ENCODE data around the gene MESD. TPM values are rescaled to one million over a fixed set of nuclear protein-coding genes. Genes with fewer than 3 reads are reported as not detected.

The MESD gene
- total RNA-seq, 1 experiment from 2014 or later: 47.3 TPM

DNA sequence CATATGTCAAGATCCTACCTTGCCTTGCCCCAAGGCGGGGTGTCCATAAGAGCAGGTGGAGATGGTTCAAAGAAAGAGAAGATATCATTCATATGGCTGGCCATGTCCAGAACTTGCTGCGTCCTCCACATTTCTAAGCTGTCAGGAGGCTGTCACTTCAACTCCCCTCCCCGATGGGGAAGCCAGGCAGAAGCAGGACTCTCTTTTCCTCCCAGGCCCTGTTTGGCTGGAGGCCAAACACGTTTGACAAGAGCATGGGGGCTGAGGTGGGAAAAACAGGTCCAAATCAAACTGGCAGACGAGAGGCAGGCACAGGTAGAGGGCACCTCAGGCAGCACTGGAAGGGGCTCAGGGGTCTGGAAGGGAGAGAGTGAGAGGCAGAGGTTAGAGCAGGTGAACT, 37.7 kb downstream of the MESD start:
- CTCF ChIA-PET: no interaction called here

DNA sequence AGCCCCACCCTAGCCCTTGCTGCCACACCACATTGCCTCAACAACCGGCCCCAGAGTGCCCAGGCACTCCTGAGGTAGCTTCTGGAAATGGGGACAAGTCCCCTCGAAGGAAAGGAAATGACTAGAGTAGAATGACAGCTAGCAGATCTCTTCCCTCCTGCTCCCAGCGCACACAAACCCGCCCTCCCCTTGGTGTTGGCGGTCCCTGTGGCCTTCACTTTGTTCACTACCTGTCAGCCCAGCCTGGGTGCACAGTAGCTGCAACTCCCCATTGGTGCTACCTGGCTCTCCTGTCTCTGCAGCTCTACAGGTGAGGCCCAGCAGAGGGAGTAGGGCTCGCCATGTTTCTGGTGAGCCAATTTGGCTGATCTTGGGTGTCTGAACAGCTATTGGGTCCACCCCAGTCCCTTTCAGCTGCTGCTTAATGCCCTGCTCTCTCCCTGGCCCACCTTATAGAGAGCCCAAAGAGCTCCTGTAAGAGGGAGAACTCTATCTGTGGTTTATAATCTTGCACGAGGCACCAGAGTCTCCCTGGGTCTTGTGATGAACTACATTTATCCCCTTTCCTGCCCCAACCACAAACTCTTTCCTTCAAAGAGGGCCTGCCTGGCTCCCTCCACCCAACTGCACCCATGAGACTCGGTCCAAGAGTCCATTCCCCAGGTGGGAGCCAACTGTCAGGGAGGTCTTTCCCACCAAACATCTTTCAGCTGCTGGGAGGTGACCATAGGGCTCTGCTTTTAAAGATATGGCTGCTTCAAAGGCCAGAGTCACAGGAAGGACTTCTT, 39.1 kb downstream of the MESD start:
- Mint-ChIP-seq H3K27ac (ENCODE audit: unreplicated experiment) (no peak overlapping the region), H3K27me3 (ENCODE audit: unreplicated experiment) (no peaks in the 10 kb centered on the region), H3K36me3 (ENCODE audit: insufficient read depth, unreplicated experiment) (peaks cover 10% of the 10 kb centered on the region), H3K4me1 (ENCODE audit: low read depth, unreplicated experiment) (peaks cover 20% of the 10 kb centered on the region), H3K9me3 (ENCODE audit: low read depth, unreplicated experiment) (no peaks in the 10 kb centered on the region), H3K4me3 (ENCODE audit: low read depth, unreplicated experiment) (no peak overlapping the region)
- CTCF ChIA-PET: no interaction called here
- intact Hi-C loops (cut with micrococcal nuclease; ENCODE audit: unreplicated experiment): no loop called here
- TF ChIP-seq, protein P1, sequence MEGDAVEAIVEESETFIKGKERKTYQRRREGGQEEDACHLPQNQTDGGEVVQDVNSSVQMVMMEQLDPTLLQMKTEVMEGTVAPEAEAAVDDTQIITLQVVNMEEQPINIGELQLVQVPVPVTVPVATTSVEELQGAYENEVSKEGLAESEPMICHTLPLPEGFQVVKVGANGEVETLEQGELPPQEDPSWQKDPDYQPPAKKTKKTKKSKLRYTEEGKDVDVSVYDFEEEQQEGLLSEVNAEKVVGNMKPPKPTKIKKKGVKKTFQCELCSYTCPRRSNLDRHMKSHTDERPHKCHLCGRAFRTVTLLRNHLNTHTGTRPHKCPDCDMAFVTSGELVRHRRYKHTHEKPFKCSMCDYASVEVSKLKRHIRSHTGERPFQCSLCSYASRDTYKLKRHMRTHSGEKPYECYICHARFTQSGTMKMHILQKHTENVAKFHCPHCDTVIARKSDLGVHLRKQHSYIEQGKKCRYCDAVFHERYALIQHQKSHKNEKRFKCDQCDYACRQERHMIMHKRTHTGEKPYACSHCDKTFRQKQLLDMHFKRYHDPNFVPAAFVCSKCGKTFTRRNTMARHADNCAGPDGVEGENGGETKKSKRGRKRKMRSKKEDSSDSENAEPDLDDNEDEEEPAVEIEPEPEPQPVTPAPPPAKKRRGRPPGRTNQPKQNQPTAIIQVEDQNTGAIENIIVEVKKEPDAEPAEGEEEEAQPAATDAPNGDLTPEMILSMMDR (IDR thresholded peaks at IDR 0.05; ENCODE audit: unreplicated experiment): no peak
- no TSS peak for BruUV-seq (replicated peaks)
- DNase-seq: no peak

More for the DNA sequence above, 37.7 kb downstream of the MESD start:
- no peak for DNase-seq
- Mint-ChIP-seq H3K27me3 (ENCODE audit: unreplicated experiment) (no peaks in the 10 kb centered on the region), H3K4me3 (ENCODE audit: low read depth, unreplicated experiment) (no peak overlapping the region), H3K27ac (ENCODE audit: unreplicated experiment) (no peak overlapping the region), H3K9me3 (ENCODE audit: low read depth, unreplicated experiment) (no peaks in the 10 kb centered on the region), H3K4me1 (ENCODE audit: low read depth, unreplicated experiment) (peaks cover 33% of the 10 kb centered on the region), H3K36me3 (ENCODE audit: insufficient read depth, unreplicated experiment) (peaks cover 21% of the 10 kb centered on the region)
- no TSS peak for BruUV-seq (replicated peaks)
- TF ChIP-seq, protein P1 (IDR thresholded peaks at IDR 0.05; ENCODE audit: unreplicated experiment): no peak
- intact Hi-C loops (cut with micrococcal nuclease; ENCODE audit: unreplicated experiment): no loop called here

DNA sequence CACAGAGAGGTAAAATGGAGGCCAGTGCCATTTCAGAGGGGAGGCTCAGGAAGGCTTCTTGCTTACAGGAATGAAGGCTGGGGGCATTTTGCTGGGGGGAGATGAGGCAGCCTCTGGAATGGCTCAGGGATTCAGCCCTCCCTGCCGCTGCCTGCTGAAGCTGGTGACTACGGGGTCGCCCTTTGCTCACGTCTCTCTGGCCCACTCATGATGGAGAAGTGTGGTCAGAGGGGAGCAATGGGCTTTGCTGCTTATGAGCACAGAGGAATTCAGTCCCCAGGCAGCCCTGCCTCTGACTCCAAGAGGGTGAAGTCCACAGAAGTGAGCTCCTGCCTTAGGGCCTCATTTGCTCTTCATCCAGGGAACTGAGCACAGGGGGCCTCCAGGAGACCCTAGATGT, 39.9 kb downstream of the MESD start:
- Mint-ChIP-seq H3K4me3 (ENCODE audit: low read depth, unreplicated experiment) (no peak overlapping the region), H3K4me1 (ENCODE audit: low read depth, unreplicated experiment) (peaks cover 15% of the 10 kb centered on the region), H3K27ac (ENCODE audit: unreplicated experiment) (no peak overlapping the region), H3K36me3 (ENCODE audit: insufficient read depth, unreplicated experiment) (peaks cover 6% of the 10 kb centered on the region), H3K9me3 (ENCODE audit: low read depth, unreplicated experiment) (no peaks in the 10 kb centered on the region), H3K27me3 (ENCODE audit: unreplicated experiment) (no peaks in the 10 kb centered on the region)
- TF ChIP-seq, protein P1 (IDR thresholded peaks at IDR 0.05; ENCODE audit: unreplicated experiment): no peak
- intact Hi-C loops (cut with micrococcal nuclease; ENCODE audit: unreplicated experiment): no loop called here
- CTCF ChIA-PET: no interaction called here
- DNase-seq: no peak
- BruUV-seq (replicated peaks): no TSS peak

DNA sequence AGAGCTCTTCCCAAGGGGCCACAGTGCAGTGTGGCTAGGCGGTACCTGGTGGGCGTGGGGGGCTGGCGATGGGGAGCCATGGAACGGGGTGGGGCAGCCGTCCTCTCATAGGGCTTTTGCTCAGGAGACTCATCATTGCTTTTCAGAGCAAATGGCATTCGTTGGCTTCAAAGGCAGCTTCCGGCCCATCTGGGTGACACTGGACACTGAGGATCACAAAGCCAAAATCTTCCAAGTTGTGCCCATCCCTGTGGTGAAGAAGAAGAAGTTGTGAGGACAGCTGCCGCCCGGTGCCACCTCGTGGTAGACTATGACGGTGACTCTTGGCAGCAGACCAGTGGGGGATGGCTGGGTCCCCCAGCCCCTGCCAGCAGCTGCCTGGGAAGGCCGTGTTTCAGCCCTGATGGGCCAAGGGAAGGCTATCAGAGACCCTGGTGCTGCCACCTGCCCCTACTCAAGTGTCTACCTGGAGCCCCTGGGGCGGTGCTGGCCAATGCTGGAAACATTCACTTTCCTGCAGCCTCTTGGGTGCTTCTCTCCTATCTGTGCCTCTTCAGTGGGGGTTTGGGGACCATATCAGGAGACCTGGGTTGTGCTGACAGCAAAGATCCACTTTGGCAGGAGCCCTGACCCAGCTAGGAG, 40.8 kb downstream of the MESD start:
- BruUV-seq (replicated peaks): no TSS peak
- CTCF ChIA-PET: no interaction called here

More for the DNA sequence above, 40.8 kb downstream of the MESD start:
- Mint-ChIP-seq H3K36me3 (ENCODE audit: insufficient read depth, unreplicated experiment) (peaks cover 6% of the 10 kb centered on the region), H3K4me3 (ENCODE audit: low read depth, unreplicated experiment) (no peak overlapping the region), H3K27ac (ENCODE audit: unreplicated experiment) (no peak overlapping the region), H3K4me1 (ENCODE audit: low read depth, unreplicated experiment) (peaks cover 8% of the 10 kb centered on the region), H3K9me3 (ENCODE audit: low read depth, unreplicated experiment) (no peaks in the 10 kb centered on the region), H3K27me3 (ENCODE audit: unreplicated experiment) (no peaks in the 10 kb centered on the region)
- intact Hi-C loops (cut with micrococcal nuclease; ENCODE audit: unreplicated experiment): no loop called here
- TF ChIP-seq, protein P1 (IDR thresholded peaks at IDR 0.05; ENCODE audit: unreplicated experiment): no peak
- DNase-seq: no peak

All from Calu3 (cell line).